HG02852 (cell line): ENCODE results near the gene SHC4.
"Not testable (repeated sequence)": the region's sequence is repeated elsewhere in the genome, so short reads cannot be mapped to it uniquely, and the experiment has no call there.

Experiments used
- ATAC-seq: cut with Tn5 transposase; IDR thresholded peaks from one replicate; pipeline ENCODE4 v1.9.1; 2021; ENCODE audit warnings: mild to moderate bottlenecking, moderate library complexity; ENCODE audit not compliant: unreplicated experiment

The SHC4 gene

GRCh38 chr15:48963524-48964113 is at the start of gene SHC4:
Gene SHC4, minus strand, starts transcription at chr15:48963919. Its CDS starts 904 bp downstream, at chr15:48963015.
- ATAC-seq: no peak

DNA sequence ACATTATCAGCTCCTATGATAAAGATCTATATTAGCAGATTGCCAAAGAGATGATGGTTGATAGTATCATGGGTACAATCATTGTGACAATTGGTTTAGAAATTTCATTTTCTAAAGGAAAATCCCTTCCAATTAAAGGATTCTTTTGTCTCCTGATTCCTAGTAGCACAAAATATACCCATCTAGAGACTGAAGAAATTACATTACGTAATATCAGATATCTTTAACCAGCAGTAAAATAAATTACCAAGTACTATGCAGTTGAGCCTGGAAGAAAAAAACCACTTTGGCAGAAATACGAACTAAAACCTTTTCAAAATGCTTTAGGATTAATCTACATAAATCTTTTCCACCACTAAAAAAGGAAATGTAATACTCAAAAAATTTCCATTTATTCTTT is 35.6 kb upstream of the SHC4 start:
- no peak for ATAC-seq

- no peak for ATAC-seq
Measured at GRCh38 chr15:48996276-48996675, 32.6 kb upstream of the SHC4 start.

DNA sequence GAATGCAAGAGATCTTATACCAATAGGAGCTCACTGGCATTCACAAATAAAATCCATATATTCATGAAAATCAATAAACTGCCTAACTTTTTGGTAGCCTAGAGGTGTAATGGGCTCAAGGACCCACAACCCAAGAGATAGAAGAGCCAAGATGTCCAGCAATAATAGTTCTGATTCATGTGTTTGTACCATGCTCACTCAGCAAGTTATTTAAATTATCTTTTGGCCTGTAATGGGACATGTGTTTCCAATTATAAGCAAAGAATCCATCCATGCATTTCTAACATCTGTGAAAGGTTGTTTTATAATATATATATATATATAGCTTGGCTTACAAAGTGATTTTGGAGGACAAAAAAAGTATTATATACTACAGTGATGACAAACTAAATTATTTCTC is 29.7 kb upstream of the SHC4 start:
- ATAC-seq: no peak

DNA sequence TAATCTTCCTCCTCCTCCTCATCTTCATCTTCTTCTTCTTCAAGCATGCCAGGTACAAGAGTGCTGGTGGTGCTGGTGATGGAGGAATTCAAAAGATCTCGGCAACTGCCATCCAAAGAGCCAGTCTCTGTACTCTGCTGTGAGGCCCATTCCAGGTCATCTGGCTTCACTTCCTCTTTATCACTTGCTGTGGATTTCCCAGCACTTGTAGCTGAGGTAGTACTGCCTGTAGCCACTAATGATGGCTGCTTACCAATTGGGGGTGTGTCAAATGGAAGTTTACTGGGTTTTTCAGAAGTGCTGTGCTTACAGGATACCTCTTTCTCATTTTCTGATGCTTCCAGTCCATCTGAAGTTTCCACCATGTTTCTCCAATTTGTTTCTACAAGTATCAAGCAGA is 28.8 kb upstream of the SHC4 start:
- peak; percentile 96 for ATAC-seq

GRCh38 chr15:48992096-48992495 is 28.4 kb upstream of the SHC4 start:
- ATAC-seq: peak; percentile 17

DNA sequence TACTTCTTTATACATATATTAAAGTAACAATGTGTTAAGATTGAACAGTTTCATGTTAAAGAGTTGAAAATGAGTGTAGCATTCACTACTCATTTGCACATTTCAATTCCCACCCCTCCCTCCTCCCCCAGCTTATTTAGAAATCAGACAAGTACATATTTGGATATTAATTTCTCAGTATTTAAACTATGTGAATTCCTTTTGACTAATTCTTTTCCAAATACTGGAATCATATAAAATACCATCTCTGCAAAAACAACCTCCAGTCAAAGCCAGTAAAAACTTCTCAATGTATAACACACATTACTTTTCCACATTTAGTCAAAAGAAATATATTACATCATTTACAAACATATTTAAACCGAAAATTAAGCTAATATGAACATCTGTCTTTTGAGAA is 25.5 kb upstream of the SHC4 start:
- no peak for ATAC-seq

DNA sequence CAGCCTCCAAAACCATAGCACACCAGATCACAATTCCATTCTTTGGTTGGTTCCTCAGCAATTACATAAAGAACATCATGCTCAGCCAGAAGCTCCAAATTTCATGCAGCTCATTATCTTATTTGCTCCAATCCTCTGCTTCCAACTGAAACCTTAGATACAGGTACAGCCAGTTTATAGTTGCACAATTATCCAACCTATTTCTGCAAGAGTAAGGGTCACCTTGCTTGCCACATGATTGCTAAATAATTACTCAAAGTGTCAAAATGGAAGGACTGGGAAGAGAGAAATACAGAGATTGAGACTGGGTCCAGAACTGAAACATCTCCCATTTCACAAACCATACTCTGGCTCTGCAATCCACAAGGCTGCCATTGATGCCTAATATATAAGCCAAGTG is 23.4 kb upstream of the SHC4 start:
- ATAC-seq: no peak

DNA sequence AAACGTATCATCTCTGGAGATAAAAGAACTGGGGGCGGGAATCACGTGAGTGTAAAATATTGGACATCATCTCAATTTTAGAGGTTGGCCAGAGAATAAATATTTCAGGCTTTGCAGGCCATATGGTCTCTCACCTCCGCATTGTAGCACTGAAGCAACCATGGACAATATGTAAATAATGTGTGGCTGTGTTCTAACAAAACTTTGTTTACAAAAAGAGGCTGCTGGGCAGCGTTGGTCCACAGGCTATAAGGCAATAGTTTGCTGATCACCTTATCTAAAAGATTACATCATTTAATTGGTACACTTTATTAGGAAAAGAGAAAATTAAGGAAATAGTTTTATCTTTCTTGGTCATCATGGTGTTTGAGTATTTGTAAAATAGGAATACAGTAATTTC is 22.5 kb upstream of the SHC4 start:
- ATAC-seq: no peak

DNA sequence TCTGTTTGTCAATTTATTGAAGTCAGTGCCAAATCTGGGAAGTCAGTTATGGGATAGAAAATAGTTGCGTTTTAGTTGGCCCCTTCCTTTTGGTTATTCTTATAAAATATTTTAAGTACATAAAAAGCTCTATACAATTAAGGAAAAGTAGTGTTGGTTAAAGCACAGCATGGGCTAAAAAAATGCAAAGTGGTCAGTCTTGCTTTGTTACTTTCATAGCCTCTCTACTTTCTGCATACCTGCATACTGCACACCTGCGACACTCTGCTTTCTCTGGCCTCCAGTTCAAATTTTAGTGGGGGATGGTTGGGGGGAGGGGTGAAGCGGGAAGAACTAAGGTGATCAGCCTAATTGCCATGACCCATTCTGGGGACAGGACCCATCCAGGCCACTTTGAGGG is 21.8 kb upstream of the SHC4 start:
- no peak for ATAC-seq

DNA sequence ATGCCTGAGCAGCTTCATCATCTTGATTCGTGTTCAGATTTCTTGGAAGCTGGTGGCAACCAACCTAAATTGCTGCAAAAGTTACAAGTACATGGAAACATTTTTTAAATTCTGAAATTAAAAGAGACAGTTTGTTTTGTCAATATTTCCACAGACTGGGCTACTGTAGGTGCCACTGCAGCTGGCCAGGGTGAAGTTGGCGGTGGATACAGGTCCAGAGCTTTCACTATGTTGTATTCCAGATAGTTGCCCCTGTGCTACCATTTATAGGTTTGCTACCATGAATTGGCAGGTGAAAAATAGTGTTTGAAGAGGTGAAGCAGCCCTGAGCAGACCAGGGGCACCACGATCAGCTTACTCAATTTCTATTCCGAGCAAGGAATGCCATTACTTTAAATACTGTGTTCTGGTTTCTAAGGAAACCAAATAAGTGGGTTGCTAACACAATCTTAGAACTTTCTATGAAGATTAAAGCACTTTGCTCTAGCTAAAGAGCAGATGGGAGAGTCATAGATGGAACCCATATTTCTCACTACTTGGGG is 21.2 kb upstream of the SHC4 start:
- no peak for ATAC-seq

GRCh38 chr15:48984021-48984710 is 20.4 kb upstream of the SHC4 start:
- ATAC-seq: no peak

GRCh38 chr15:48983300-48983699 is 19.6 kb upstream of the SHC4 start:
- ATAC-seq: no peak

- no peak for ATAC-seq
Measured at GRCh38 chr15:48981941-48982340, 18.2 kb upstream of the SHC4 start.

DNA sequence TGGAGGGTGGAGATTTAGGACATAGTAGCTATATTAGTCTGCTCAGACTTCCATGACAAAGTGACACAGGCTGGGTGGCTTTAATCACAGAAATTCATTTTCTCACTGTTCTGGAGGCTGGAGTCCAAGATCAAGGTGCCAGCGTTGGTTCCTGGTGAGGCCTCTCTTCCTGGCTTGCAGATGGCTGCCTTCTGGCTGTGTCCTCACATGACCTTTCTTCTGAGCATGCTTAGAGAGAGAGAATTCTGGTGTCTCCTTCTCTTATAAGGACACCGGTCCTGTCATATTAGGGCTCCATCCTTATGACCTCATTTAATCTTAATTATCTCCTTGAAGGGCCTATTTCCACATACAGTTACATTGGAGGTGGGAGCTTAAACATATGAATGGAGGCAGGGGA is 14.9 kb upstream of the SHC4 start:
- no peak for ATAC-seq

GRCh38 chr15:48976444-48977088 is 12.8 kb upstream of the SHC4 start:
- no peak for ATAC-seq

DNA sequence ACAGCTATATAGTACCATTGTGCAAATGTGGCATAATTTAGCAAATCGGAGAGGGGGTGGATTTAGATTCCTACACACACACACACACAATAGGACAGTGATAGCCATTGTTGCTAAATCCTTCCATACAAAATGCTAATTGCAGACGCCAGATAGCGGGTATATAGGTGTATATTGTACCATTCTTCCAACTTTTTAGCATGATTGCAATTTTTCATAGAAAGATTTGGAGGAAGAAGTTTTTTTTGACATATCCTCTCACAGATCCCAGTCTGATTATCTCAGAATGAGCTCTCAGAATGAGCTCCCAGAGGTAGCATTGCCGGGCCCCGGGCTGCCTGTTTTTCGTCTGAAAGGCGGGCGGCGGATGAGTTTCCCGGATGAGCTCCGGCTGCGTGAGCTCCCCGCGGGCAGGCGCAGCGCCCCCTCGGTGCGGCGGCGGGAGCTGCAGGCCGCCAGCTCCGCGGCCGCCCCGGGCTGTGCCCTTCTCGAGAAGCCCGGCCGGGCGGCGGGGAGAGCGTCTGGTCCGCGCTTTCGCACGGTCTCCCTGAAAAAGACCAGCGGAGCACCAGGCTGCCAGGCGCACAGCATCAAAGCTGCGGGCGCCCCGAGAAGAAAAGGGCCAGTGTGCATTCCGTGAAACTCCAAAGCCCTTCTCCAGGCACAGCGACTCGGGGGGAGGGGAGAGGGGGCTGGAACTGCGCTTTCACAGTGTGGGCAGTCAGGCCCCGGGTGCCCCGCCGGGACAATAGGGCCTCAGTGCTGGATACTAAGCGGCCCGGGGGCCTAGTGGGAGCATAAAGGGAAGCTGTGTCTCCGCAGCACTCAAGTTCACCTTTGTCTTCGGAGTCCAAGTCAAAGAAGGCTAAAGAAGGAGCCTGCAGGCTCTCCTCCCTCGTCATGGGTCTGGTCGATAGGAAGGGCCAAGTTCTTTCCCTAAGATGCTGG is 12.0 kb upstream of the SHC4 start:
- ATAC-seq: peak; percentile 98

- no peak for ATAC-seq
Measured at GRCh38 chr15:48974882-48975281, 11.2 kb upstream of the SHC4 start.

- ATAC-seq: no peak
Measured at GRCh38 chr15:48972750-48973503, 9.2 kb upstream of the SHC4 start.

GRCh38 chr15:48970926-48971325 is 7.2 kb upstream of the SHC4 start:
- ATAC-seq: not testable (repeated sequence)
